Stimulated activated memory B cell treated with anti-CD40 and anti-IgM and Interleukin-4, amounts not matched to agents 10 μg/mL and 1 μg/mL and 100 μg/mL, for 72 hours (primary cell): ENCODE data around the gene RRP7A.
"Not testable (repeated sequence)": the region's sequence is repeated elsewhere in the genome, so short reads cannot be mapped to it uniquely, and the experiment has no call there.

Experiments
- ATAC-seq: fragments of 150-1000 bp; cut with Tn5 transposase; 2 replicates; pipeline ENCODE4 v1.10.0; 2021
- H3K27ac Mint-ChIP-seq: one replicate; pipeline ENCODE4 v1.8.0; 2022; ENCODE audit warnings: mild to moderate bottlenecking, mixed read lengths
- H3K27me3 Mint-ChIP-seq: one replicate; pipeline ENCODE4 v1.8.0; 2022; ENCODE audit warnings: mixed read lengths
- H3K36me3 Mint-ChIP-seq: one replicate; pipeline ENCODE4 v1.8.0; 2022; ENCODE audit warnings: mixed read lengths
- H3K4me1 Mint-ChIP-seq: one replicate; pipeline ENCODE4 v1.8.0; 2022; ENCODE audit warnings: mixed read lengths
- H3K4me3 Mint-ChIP-seq: one replicate; pipeline ENCODE4 v1.8.0; 2022; ENCODE audit warnings: mild to moderate bottlenecking, moderate library complexity, mixed read lengths
- H3K9me3 Mint-ChIP-seq: one replicate; pipeline ENCODE4 v1.8.0; 2022; ENCODE audit warnings: mixed read lengths

RRP7A gene

GRCh38 chr22:42517103-42517502, 2.5 kb downstream of the RRP7A start:
- H3K27ac Mint-ChIP-seq, ATAC-seq, H3K27me3 Mint-ChIP-seq, H3K4me3 Mint-ChIP-seq, H3K9me3 Mint-ChIP-seq: not testable (repeated sequence)
- Mint-ChIP-seq H3K4me1 (peaks cover 26% of the 10 kb centered on the region), H3K36me3 (peaks cover 22% of the 10 kb centered on the region)

GRCh38 chr22:42515896-42516295, 3.7 kb downstream of the RRP7A start:
- Mint-ChIP-seq H3K36me3 (peaks cover 28% of the 10 kb centered on the region), H3K27ac (peak overlapping the region; percentile 58), H3K27me3 (no peaks in the 10 kb centered on the region), H3K4me3 (no peak overlapping the region), H3K4me1 (peaks cover 26% of the 10 kb centered on the region), H3K9me3 (no peaks in the 10 kb centered on the region)
- no peak for ATAC-seq

GRCh38 chr22:42515304-42515703, 4.3 kb downstream of the RRP7A start:
- not testable (repeated sequence) for H3K27me3 Mint-ChIP-seq, H3K4me3 Mint-ChIP-seq, ATAC-seq, H3K9me3 Mint-ChIP-seq
- Mint-ChIP-seq H3K27ac (peak overlapping the region; percentile 58), H3K4me1 (peaks cover 24% of the 10 kb centered on the region), H3K36me3 (peaks cover 28% of the 10 kb centered on the region)

- H3K36me3 Mint-ChIP-seq: peaks cover 28% of the 10 kb centered on the region
- not testable (repeated sequence) for ATAC-seq, H3K9me3 Mint-ChIP-seq, H3K27ac Mint-ChIP-seq, H3K4me3 Mint-ChIP-seq, H3K27me3 Mint-ChIP-seq
- H3K4me1 Mint-ChIP-seq: peaks cover 17% of the 10 kb centered on the region
Measured at GRCh38 chr22:42514331-42514730, 5.3 kb downstream of the RRP7A start.

GRCh38 chr22:42512273-42512990, 7.2 kb downstream of the RRP7A start:
- H3K27ac Mint-ChIP-seq, H3K27me3 Mint-ChIP-seq, H3K9me3 Mint-ChIP-seq, ATAC-seq, H3K4me1 Mint-ChIP-seq, H3K4me3 Mint-ChIP-seq: not testable (repeated sequence)
- H3K36me3 Mint-ChIP-seq: peaks cover 28% of the 10 kb centered on the region

- H3K27me3 Mint-ChIP-seq: no peaks in the 10 kb centered on the region
- H3K9me3 Mint-ChIP-seq: no peaks in the 10 kb centered on the region
- H3K27ac Mint-ChIP-seq: peak overlapping the region; percentile 31
- no peak for ATAC-seq
- H3K36me3 Mint-ChIP-seq: peaks cover 25% of the 10 kb centered on the region
- peaks cover 6% of the 10 kb centered on the region for H3K4me1 Mint-ChIP-seq
- H3K4me3 Mint-ChIP-seq: no peak overlapping the region
Measured at GRCh38 chr22:42511401-42511891, 8.2 kb downstream of the RRP7A start.

- Mint-ChIP-seq H3K27me3 (no peaks in the 10 kb centered on the region), H3K36me3 (peaks cover 12% of the 10 kb centered on the region), H3K9me3 (no peaks in the 10 kb centered on the region), H3K4me3 (no peak overlapping the region), H3K4me1 (no peaks in the 10 kb centered on the region), H3K27ac (no peak overlapping the region)
- ATAC-seq: no peak
Measured at GRCh38 chr22:42509548-42509947, 10.0 kb downstream of the RRP7A start.

GRCh38 chr22:42508975-42509364, 10.6 kb downstream of the RRP7A start:
- not testable (repeated sequence) for H3K4me3 Mint-ChIP-seq, H3K27me3 Mint-ChIP-seq, H3K9me3 Mint-ChIP-seq, H3K4me1 Mint-ChIP-seq, H3K36me3 Mint-ChIP-seq, H3K27ac Mint-ChIP-seq, ATAC-seq

GRCh38 chr22:42508327-42508974, 11.1 kb downstream of the RRP7A start:
- not testable (repeated sequence) for H3K4me3 Mint-ChIP-seq, H3K27me3 Mint-ChIP-seq, H3K36me3 Mint-ChIP-seq, H3K27ac Mint-ChIP-seq, ATAC-seq, H3K4me1 Mint-ChIP-seq, H3K9me3 Mint-ChIP-seq

- peaks cover 3% of the 10 kb centered on the region for H3K4me1 Mint-ChIP-seq
- peak overlapping the region; percentile 73 for H3K4me3 Mint-ChIP-seq
- no peaks in the 10 kb centered on the region for H3K36me3 Mint-ChIP-seq
- ATAC-seq: no peak
- H3K9me3 Mint-ChIP-seq: no peaks in the 10 kb centered on the region
- peaks cover 8% of the 10 kb centered on the region for H3K27me3 Mint-ChIP-seq
- no peak overlapping the region for H3K27ac Mint-ChIP-seq
Measured at GRCh38 chr22:42500836-42501179, 18.8 kb downstream of the RRP7A start.

- peak; percentile 93 for ATAC-seq
- Mint-ChIP-seq H3K27ac (no peak overlapping the region), H3K36me3 (no peaks in the 10 kb centered on the region), H3K4me1 (peaks cover 8% of the 10 kb centered on the region), H3K4me3 (peak overlapping the region; percentile 73), H3K27me3 (peaks cover 8% of the 10 kb centered on the region), H3K9me3 (no peaks in the 10 kb centered on the region)
Measured at GRCh38 chr22:42500161-42500835, 19.3 kb downstream of the RRP7A start.

- not testable (repeated sequence) for ATAC-seq, H3K9me3 Mint-ChIP-seq, H3K27ac Mint-ChIP-seq, H3K36me3 Mint-ChIP-seq
- peaks cover 13% of the 10 kb centered on the region for H3K4me1 Mint-ChIP-seq
- H3K4me3 Mint-ChIP-seq: peak overlapping the region; percentile 68
- peaks cover 10% of the 10 kb centered on the region for H3K27me3 Mint-ChIP-seq
Measured at GRCh38 chr22:42499773-42500160, 19.8 kb downstream of the RRP7A start.

- not testable (repeated sequence) for H3K9me3 Mint-ChIP-seq, H3K4me3 Mint-ChIP-seq, H3K27ac Mint-ChIP-seq, H3K36me3 Mint-ChIP-seq
- H3K4me1 Mint-ChIP-seq: peaks cover 19% of the 10 kb centered on the region
- ATAC-seq: peak; percentile 52
- H3K27me3 Mint-ChIP-seq: peaks cover 23% of the 10 kb centered on the region
Measured at GRCh38 chr22:42495533-42496141, 24.0 kb downstream of the RRP7A start.

- Mint-ChIP-seq H3K4me3 (no peak overlapping the region), H3K36me3 (no peaks in the 10 kb centered on the region), H3K4me1 (peaks cover 19% of the 10 kb centered on the region), H3K27me3 (peaks cover 30% of the 10 kb centered on the region), H3K27ac (no peak overlapping the region), H3K9me3 (no peaks in the 10 kb centered on the region)
- ATAC-seq: no peak
Measured at GRCh38 chr22:42493393-42493792, 26.2 kb downstream of the RRP7A start.

- Mint-ChIP-seq H3K9me3 (no peaks in the 10 kb centered on the region), H3K4me3 (no peak overlapping the region), H3K27me3 (peaks cover 33% of the 10 kb centered on the region), H3K36me3 (no peaks in the 10 kb centered on the region), H3K4me1 (peaks cover 19% of the 10 kb centered on the region), H3K27ac (no peak overlapping the region)
- no peak for ATAC-seq
Measured at GRCh38 chr22:42492323-42492690, 27.3 kb downstream of the RRP7A start.
